PFSK-1 (cell line): Measurements from ENCODE around the gene MEN1.

ENCODE experiments used
- FOXP2 ChIP-seq: optimal IDR thresholded peaks from 2 replicates; pipeline ENCODE3; 2011; ENCODE audit warnings: borderline replicate concordance, control low read depth, inconsistent platforms; ENCODE audit not compliant: insufficient read depth; ENCODE audit errors: extremely low read length, extremely low read depth
- POLR2AphosphoS5 ChIP-seq: IDR thresholded peaks from 2 replicates; pipeline ENCODE4 v1.6.1; 2012; ENCODE audit warnings: low read depth, mild to moderate bottlenecking, control low read depth, low read length, moderate library complexity
- REST ChIP-seq, 2 experiments: IDR thresholded peaks; 2 replicates each; pipeline versions ENCODE4 v1.6.1 to v1.8.0; 2011 to 2012; ENCODE audit warnings: low read depth in 2 of 2, low read length in 2 of 2, control low read depth in 1 of 2, inconsistent platforms in 1 of 2, mild to moderate bottlenecking in 1 of 2, moderate library complexity in 1 of 2; ENCODE audit not compliant: insufficient read depth in 1 of 2
- SIN3A ChIP-seq: IDR thresholded peaks from 2 replicates; pipeline ENCODE4 v1.6.1; 2012; ENCODE audit warnings: mild to moderate bottlenecking, low read length, moderate library complexity, borderline replicate concordance; ENCODE audit not compliant: insufficient read depth
- TAF1 ChIP-seq: IDR thresholded peaks from 2 replicates; pipeline ENCODE4 v1.6.1; 2012; ENCODE audit warnings: low read length, control low read depth, borderline replicate concordance; ENCODE audit not compliant: insufficient read depth

The MEN1 gene

GRCh38 chr11:64759722-64760719 is 50.3 kb downstream of the MEN1 start, which contains the start of gene PYGM:
TSS of gene PYGM (minus strand) at chr11:64759974. CDS start at chr11:64759898, 76 bp downstream.
- no peak for TF ChIP-seq SIN3A
- TF ChIP-seq REST (IDR thresholded peaks at IDR 0.05; ENCODE audit: insufficient read depth in 1 of 2, low read depth in 2 of 2, low read length in 2 of 2) = no peak
- no peak for TF ChIP-seq TAF1
- TF ChIP-seq FOXP2 = no peak
- TF ChIP-seq POLR2AphosphoS5 = no peak

GRCh38 chr11:64759131-64759721 is 51.1 kb downstream of the MEN1 start:
- TF ChIP-seq FOXP2 (no peak), SIN3A (no peak)

GRCh38 chr11:64758330-64759079 is 51.8 kb downstream of the MEN1 start:
- TF ChIP-seq SIN3A = no peak
- no peak for TF ChIP-seq POLR2AphosphoS5
- TF ChIP-seq FOXP2 = no peak
- TF ChIP-seq REST (IDR thresholded peaks at IDR 0.05; ENCODE audit: insufficient read depth in 1 of 2, low read depth in 2 of 2, low read length in 2 of 2) = no peak
- TF ChIP-seq TAF1 = no peak

- TF ChIP-seq SIN3A = no peak
- TF ChIP-seq REST (IDR thresholded peaks at IDR 0.05; ENCODE audit: insufficient read depth in 1 of 2, low read depth in 2 of 2, low read length in 2 of 2) = no peak
- no peak for TF ChIP-seq FOXP2
- no peak for TF ChIP-seq POLR2AphosphoS5
- TF ChIP-seq TAF1 = no peak
These were observed 52.6 kb downstream of the MEN1 start for GRCh38 chr11:64757549-64758329.

- TF ChIP-seq REST (IDR thresholded peaks at IDR 0.05; ENCODE audit: insufficient read depth in 1 of 2, low read depth in 2 of 2, low read length in 2 of 2) = no peak
- no peak for TF ChIP-seq SIN3A
- TF ChIP-seq POLR2AphosphoS5 = no peak
- TF ChIP-seq TAF1 = no peak
- no peak for TF ChIP-seq FOXP2
These were observed 54.5 kb downstream of the MEN1 start for GRCh38 chr11:64755681-64756361.
